ENCODE measurements around the gene ABHD8.
"Not testable (repeated sequence)": the region's sequence is repeated elsewhere in the genome, so short reads cannot be mapped to it uniquely, and the experiment has no call there.

ABHD8 gene

DNA sequence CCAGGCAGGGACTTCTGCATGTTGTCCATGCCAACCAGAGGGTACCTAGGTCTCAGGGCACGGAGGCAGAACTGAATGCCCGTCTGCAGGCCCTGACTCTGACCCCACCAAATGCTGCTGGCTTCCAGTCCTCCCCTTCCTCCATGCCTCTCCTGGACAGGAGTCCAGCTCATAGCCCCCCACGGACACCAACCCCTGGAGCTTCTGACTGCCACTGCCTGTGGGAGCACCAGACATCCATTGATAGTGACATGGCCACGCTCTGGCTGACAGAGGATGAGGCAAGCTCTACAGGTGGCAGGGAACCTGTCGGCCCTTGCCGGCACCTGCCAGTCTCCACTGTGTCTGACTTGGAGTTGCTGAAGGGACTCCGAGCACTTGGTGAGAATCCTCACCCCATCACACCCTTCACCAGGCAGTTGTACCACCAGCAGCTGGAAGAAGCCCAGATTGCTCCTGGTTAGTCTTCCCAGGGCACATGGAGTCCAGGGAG lies 19.7 kb downstream of the ABHD8 start:
- TF ChIP-seq, protein P1, sequence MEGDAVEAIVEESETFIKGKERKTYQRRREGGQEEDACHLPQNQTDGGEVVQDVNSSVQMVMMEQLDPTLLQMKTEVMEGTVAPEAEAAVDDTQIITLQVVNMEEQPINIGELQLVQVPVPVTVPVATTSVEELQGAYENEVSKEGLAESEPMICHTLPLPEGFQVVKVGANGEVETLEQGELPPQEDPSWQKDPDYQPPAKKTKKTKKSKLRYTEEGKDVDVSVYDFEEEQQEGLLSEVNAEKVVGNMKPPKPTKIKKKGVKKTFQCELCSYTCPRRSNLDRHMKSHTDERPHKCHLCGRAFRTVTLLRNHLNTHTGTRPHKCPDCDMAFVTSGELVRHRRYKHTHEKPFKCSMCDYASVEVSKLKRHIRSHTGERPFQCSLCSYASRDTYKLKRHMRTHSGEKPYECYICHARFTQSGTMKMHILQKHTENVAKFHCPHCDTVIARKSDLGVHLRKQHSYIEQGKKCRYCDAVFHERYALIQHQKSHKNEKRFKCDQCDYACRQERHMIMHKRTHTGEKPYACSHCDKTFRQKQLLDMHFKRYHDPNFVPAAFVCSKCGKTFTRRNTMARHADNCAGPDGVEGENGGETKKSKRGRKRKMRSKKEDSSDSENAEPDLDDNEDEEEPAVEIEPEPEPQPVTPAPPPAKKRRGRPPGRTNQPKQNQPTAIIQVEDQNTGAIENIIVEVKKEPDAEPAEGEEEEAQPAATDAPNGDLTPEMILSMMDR (IDR thresholded peaks at IDR 0.05; ENCODE audit: control extremely low read depth, extremely low read depth, low read depth, missing control alignments), result no peak
- no peak for DNase-seq (ENCODE audit: extremely low spot score)
- POLR2A ChIA-PET, result no interaction called here
- CTCF ChIA-PET, result interaction anchor here (0.6 to 5.7 kb wide), 19 partner anchors 9 to 569 kb away, joined by 3 to 54 read pairs (median 5); partner anchors contain the start of genes ABHD8, BABAM1 and USHBP1

DNA sequence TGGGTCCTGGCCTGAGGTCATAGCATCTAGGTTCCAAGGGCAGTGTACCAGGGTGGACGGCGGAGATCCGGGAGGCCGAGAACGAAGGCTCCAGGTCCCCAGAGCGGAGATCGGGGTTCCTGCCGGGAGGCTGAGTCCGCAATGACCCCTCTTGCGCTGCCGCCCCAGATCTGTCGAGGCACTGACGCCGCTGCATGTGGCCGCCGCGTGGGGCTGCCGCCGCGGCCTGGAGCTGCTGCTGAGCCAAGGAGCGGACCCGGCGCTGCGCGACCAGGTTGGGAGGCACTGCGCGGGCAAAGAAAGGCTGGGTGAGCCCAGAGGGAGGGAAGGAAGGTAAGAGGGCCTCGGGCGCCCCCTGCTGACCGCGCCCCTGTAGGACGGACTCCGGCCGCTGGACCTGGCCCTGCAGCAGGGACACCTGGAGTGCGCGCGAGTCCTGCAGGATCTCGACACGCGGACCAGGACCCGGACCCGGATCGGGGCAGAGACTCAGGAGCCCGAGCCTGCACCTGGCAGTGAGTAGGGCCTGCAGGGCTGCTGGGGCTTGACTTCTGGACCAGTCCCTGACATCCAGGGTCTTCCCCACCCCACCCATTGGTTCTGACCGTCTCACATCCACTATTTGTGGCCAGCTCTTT lies 20.6 kb downstream of the ABHD8 start:
- POLR2A ChIA-PET, result interaction anchor here (0.6 to 1.1 kb wide), 2 partner anchors 12 to 21 kb away, joined by 4 to 5 read pairs; no protein-coding TSS in a partner anchor
- TF ChIP-seq, protein P1 (IDR thresholded peaks at IDR 0.05; ENCODE audit: control extremely low read depth, extremely low read depth, low read depth, missing control alignments), result peak; percentile 94
- CTCF ChIA-PET, result interaction anchor here (0.7 to 5.7 kb wide), 24 partner anchors 10 to 568 kb away, joined by 3 to 54 read pairs (median 5); partner anchors contain the start of genes ABHD8, BABAM1, MRPL34 and USHBP1
- peak; percentile 91 for DNase-seq (ENCODE audit: extremely low spot score)

DNA sequence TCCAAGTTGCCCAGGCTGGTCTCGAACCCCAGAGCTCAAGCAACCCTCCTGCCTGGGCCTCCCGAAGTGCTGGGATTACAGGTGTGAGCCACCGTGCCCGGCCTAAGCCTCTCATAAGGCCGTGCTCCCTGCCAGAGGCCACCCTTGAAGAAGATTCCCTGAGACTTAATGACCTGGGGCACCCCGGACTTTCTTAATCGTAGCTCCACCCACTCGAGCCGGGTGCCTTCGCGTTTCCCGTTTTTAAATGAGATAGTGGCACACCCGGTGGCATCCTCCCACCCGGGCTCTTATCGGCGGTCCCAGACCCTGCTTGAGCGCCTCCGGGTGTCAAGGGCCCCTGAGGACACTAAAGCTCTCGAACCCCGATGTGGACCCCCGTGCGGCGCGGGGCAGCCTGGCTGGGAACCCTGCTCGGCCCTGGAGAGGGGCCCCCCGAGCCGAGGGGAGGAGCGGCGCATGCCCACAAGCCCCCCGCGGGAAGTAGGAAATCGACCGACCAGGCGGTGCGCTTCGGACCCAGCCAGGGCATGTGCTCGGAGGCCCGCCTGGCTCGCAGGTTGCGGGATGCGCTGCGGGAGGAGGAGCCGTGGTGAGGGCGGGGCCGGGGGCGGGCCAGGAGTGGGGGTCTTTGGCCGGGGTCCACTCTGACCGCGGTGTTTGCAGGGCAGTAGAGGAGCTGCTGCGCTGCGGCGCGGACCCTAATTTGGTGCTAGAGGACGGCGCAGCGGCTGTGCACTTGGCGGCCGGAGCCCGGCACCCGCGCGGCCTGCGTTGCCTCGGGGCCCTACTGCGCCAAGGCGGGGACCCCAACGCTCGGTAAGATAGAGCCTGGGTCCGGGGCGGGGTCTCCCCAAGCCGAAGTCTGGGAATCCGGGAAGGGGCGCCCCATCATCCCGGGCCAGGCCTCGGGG lies 21.6 kb downstream of the ABHD8 start, which contains the start of gene ANKLE1:
Gene ANKLE1 (plus strand): TSS at position 511 of the 914 bp plus-strand sequence. CDS start 20 bp downstream, at position 531.
- ChIA-PET CTCF (interaction anchor here (0.7 to 5.7 kb wide), 24 partner anchors 9 to 567 kb away, joined by 3 to 54 read pairs (median 4); partner anchors contain the start of genes ABHD8, BABAM1, MRPL34 and USHBP1), POLR2A (interaction anchor here (0.6 to 1.1 kb wide), 4 partner anchors 11 to 27 kb away, joined by 3 to 5 read pairs (median 4); partner anchors contain the start of gene DDA1)
- TF ChIP-seq, protein P1 (IDR thresholded peaks at IDR 0.05; ENCODE audit: control extremely low read depth, extremely low read depth, low read depth, missing control alignments), result no peak
- DNase-seq (ENCODE audit: extremely low spot score), result peak; percentile 81

DNA sequence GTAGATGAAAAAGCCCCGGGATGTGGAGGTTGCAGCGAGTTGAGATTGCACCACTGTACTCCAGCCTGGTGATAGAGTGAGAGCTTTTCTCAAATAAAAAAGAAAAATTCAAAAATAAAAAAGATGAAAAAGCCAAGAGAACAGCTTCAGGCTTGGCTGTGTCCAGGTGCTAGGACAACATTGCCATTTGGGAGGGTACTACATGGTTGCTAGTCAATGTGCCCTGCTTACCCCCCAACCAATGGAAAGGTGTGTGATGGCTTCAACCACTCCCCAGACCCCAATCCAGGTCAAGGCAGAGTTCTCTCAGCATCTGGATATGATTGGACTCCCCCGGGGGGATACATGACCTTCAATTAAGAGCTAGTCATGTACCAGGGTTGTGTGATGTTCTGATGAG lies 23.8 kb downstream of the ABHD8 start:
- TF ChIP-seq, protein P1 (IDR thresholded peaks at IDR 0.05; ENCODE audit: control extremely low read depth, extremely low read depth, low read depth, missing control alignments), result no peak
- ChIA-PET POLR2A (no interaction called here), CTCF (interaction anchor here (1.2 to 2.4 kb wide), 5 partner anchors 7 to 26 kb away, joined by 3 to 7 read pairs (median 5); partner anchors contain the start of gene MRPL34)
- DNase-seq (ENCODE audit: extremely low spot score), result no peak

DNA sequence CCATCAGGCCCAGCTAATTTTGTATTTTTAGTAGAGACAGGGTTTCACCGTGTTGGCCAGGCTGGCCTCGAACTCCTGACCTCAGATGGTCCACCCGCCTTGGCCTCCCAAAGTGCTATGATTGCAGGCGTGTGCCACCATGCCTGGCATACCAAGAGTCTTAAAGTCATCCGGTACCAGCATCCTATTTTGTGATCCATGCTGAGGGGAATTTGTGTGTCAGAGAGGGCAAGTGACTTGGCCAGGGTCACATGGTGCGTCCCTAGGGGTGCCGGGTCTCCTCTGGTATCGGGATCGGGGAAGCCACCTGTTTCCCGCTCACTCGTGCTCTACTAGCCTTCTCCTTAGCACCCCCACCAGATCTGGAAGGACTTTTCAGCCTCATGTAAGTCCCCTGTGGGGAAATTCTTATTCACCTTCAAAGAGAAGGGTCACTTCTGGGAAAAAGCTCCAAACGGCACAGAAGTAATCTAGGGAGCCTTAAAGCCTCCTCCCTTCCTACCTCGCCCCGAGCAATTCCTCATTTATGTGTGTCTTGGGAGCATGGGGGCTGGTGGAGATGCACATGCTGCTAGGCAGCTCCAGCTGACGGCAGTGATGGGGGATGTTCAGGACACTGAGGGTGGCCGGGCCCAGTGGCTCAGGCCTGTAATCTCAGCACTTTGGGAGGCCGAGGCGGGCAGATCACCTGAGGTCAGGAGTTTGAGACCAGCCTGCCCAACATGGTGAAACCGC lies 27.6 kb downstream of the ABHD8 start:
- ChIA-PET CTCF (interaction anchor here (1.0 kb wide), 1 partner anchor 57 kb away, joined by 3 read pairs; no protein-coding TSS in a partner anchor), POLR2A (interaction anchor here (0.8 kb wide), 1 partner anchor 9 kb away, joined by 3 read pairs; no protein-coding TSS in a partner anchor)
- TF ChIP-seq, protein P1 (IDR thresholded peaks at IDR 0.05; ENCODE audit: control extremely low read depth, extremely low read depth, low read depth, missing control alignments), result no peak
- DNase-seq (ENCODE audit: extremely low spot score), result no peak

DNA sequence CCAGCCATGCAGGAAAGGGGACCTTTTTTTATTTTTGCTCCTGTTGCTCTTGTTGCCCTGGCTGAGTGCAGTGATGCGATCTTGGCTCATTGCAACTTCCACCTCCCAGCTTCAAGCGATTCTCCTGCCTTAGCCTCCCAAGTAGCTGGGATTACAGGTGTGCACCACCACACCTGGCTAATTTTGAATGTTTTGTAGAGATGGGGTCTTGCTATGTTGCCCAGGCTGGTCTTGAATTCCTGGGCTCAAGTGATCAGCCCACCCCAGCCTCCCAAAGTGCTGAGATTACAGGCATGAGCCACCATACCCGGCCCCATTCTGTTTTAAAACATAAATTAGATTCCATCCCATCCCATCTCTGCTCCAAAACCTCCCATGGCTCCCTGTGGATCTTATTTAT lies 28.3 kb downstream of the ABHD8 start:
- POLR2A ChIA-PET; DNase-seq (ENCODE audit: extremely low spot score): not testable (repeated sequence)
- CTCF ChIA-PET, result interaction anchor here (1.0 kb wide), 1 partner anchor 58 kb away, joined by 3 read pairs; no protein-coding TSS in a partner anchor
